Sciatic nerve (tissue), 2 donors: ENCODE measurements around the gene SDK1. TPM values are rescaled to one million over a fixed set of nuclear protein-coding genes. Genes with fewer than 3 reads are reported as not detected.

Experiments used
- ATAC-seq: fragments of 200-7000 bp; cut with Tn5 transposase; one replicate; pipeline ENCODE4 v1.9.1; 2020; ENCODE audit warnings: mild to moderate bottlenecking, moderate library complexity
- DNase-seq: peaks from one replicate; pipeline ENCODE4 v3.0.0-alpha.2; 2020; ENCODE audit warnings: low spot score
- intact Hi-C: fragments of 100-400 bp; cut with DNase I; formaldehyde crosslinking; loops from one replicate; pipeline ENCODE4 v1.14.2; 2022
- total RNA-seq: library from RNA; stranded (reverse); fragmentation: NEBNext Ultra II Directional; extraction: Animal tissue kit (Norgen Biotek cat#: 25700); gene quantifications from one replicate; pipeline ENCODE4 v1.2.1, GENCODE V29; 2021
- donor health status: DM: no; HTN: no; CAD: no.
- donor health status: DM: no; HTN: no; CAD: no.

The SDK1 gene
- total RNA-seq, 1 donor from 2014 or later: 11.2 TPM

DNA sequence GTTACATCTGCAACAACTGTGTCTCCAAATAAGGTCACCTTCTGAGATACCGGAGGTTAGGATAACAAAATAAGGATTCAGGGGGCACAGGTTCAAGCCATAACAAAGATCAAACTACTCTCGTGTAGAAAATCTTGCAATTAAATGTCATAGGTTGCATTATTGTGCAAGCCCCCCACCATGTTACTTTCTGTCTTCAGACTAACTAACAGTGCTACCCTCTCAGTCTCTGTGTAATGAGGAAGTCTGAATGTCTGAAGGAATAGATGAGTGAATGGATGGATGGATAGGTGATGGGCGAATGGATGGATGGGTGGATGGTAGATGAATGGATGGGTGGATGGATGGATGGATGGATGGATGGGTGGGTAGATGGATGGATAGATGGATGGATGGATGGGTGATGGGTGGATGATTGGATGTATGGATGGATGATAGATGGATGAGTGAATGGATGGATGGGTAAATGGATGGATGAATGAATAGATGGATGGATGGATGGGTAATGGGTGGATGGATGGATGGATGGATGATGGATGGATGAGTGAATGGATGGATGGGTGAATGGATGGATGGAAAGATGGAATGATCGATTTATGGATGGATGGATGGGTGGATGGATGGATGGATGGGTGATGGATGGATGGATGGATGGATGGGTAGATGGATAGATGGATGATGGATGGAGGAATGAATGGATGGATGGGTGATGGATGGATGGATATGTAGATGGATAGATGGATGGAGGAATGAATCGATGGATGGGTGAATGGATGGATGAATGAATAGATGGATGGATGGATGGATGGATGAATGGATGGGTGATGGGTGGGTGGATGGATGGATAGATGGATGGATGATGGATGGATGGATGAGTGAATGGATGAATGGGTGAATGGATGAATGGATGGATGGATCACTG lies 823.8 kb downstream of the SDK1 start:
- ATAC-seq (no peak), DNase-seq (no peak)
- intact Hi-C loops: no loop called here

DNA sequence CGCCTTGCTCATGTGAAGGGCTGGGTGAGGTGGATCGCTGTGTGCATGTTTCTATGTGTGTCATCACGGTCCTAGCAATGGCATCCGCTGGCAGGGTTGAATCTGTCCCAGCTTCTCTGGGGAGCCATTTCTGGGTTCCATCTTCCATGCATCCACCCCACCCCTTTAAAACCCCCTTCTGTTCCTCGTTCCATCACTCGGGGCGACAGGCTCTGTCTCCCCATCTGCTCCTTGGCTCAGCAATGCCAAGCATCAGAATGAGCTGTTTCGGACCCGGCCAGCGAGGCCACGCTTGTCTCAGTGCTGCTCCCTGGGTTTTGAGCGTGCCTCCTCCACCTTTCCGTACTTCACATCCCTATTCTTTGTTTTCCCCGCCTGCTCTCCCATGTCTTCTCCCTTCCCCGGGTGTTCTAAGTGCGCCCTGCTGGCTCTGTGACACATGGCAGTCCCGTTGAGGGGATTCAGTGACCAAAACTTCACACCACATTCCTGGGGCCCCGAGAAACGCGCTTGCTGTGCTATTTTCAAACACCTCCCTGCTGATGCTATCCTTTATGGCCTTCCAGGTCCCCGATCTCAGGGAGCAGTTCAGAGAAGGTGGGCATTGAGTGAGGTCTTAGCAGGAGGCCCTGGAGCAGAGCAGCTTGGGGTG lies 827.0 kb downstream of the SDK1 start:
- DNase-seq (peak; percentile 25), ATAC-seq (no peak)
- intact Hi-C loops: no loop called here

DNA sequence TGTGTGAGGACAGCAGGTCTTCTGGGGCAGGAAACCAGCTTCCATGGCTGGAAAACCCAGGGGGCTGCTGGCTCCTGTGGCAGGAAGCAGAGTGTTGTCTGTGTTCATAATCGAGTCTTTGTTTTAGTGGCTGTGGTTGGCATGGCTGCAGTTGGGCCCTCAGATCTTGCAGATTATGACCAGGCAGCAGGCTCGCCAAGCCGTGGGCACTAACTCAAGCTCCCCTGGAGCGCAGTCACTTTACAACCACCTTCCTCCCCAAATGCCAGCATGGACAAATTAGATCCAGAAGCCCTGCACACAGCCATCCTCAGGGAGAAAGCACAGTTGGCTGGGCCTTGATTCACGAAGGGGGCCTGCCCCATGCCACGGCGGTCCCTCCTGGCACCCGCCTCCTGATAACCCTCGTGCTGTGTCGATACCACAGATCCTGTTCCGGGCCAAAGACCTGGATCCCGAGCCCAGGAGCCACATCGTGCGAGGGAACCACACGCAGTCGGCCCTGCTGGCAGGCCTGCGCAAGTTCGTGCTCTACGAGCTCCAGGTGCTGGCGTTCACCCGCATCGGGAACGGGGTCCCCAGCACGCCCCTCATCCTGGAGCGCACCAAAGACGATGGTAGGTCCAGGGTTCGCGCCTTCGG lies 828.5 kb downstream of the SDK1 start:
- DNase-seq: peak; percentile 49
- intact Hi-C loops: no loop called here

DNA sequence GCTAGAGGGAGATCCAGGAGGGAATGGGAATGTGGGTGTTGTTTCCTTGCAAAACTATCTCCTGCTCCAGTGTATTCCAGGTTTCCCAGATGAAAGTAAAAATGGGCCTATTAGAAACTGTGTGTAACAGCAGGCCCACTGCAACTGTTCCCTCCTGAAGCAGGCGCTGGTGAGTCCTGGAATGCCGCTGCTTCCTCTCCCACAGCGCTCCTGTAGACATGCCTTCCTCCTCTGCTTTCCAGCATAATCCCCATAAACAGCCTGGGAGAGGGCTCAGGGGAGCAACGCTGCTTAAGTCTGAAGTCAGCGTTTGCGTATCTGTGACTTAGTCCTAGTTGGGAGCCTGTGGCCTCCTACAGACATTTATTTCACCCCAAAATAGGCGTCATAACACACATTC lies 830.0 kb downstream of the SDK1 start:
- intact Hi-C loops: no loop called here
- DNase-seq (peak; percentile 23), ATAC-seq (no peak)

More for the DNA sequence above, 828.5 kb downstream of the SDK1 start:
- ATAC-seq: peak; percentile 58

DNA sequence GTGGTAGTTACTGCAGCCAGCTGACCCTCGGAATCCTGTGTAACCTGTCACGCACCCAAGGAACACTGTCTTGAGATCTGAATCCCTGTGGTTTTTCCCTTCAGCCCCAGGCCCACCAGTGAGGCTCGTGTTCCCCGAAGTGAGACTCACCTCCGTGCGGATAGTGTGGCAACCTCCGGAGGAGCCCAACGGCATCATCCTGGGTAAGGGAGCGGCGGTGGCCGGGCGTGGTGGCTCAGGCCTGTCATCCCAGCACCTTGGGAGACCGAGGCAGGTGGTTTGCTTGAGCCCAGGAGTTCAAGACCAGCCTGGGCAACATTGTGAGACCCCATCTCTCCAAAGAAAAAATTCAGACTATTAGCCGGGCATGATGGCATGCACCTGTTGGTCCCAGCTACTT lies 831.2 kb downstream of the SDK1 start:
- intact Hi-C loops: no loop called here
- no peak for DNase-seq
- no peak for ATAC-seq

DNA sequence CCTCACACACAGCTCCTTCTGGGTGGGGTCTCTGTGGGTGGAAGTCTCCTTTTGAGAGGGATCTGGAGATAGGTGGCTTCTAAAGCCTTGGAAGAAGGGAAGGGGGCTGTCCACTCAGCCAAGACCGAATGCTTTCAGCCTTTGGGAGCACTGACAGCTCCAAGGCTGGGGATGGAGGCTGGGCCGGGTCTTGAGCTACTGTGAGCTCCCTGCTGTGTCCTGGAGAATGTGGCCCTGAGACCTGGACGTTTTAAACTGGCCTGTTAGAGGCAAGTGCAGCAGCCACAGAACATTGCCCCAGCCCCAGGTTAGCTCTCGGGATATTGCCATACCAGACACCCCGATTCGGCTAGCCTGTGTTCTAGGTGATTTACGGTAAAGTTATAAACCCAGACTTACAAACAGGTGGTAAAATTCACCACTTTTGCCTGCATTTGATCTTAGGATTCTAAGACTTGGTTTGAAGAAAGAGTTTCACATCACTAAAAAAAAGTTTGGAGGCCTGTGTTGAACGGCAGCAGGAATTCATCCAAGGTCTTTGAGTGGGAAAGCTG lies 832.5 kb downstream of the SDK1 start:
- peak; percentile 41 for DNase-seq
- intact Hi-C loops: no loop called here
- no peak for ATAC-seq

DNA sequence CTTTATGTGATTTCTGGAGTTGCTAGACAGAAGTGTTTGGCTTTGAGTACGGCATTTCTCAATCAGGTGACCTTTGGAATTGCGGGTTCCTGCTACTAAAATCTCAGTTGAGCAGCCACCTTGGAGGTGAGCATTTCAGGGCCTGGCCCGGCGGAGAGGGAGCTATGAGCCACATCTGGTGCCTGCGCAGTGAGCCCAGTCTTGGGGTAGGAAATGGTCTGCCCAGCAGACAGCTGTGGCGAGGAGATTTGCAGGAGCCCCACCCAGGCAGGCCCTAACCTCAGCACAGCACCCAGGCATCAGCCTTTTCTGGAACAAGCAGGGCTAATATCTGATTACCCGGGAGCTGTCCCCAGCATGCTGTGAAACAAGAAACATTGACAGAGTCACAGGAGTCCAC lies 833.2 kb downstream of the SDK1 start:
- DNase-seq: peak; percentile 12
- ATAC-seq: no peak

DNA sequence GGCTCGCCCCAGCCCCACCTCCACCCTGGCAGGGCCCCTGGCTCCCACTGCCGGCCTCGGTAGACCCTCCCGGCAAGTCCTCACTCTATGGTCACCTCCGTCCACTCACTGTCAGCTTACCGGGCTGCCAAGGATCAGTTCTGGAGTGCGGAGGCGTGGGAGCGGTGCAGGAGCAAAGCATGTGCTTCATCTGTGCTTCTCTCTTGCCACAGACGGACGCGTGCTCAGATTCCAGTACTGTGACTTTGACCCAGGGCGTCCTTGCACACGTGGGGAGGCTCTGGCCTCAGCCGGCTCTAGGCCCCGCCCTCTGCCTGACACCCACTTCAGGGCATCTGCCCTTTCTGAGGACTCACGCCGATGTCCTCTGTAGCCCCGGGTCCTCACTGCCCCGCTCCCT lies 833.6 kb downstream of the SDK1 start:
- DNase-seq (peak; percentile 42), ATAC-seq (peak; percentile 24)
- intact Hi-C loops: no loop called here

More for the DNA sequence above, 833.2 kb downstream of the SDK1 start:
- intact Hi-C loops: no loop called here

DNA sequence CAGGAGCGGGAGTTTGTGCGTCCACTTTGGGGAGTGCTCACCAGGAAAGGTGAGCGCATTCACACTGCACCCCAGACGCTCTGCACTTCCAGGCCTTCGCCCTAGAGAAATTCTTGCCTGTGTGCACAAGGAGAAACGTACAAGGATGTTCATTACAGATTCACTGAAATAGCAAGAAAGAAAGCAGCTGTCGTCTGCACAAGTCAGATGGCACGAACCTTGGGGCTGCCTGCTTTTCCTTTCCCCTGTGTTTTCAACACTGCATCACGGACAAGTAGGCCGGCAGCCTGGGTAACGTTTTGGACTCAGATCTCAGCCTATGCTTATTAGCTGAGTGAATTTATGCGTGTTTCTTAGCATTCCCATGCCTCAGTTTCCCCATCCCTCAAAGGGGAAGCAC lies 834.2 kb downstream of the SDK1 start:
- intact Hi-C loops: no loop called here
- no peak for ATAC-seq
- no peak for DNase-seq

DNA sequence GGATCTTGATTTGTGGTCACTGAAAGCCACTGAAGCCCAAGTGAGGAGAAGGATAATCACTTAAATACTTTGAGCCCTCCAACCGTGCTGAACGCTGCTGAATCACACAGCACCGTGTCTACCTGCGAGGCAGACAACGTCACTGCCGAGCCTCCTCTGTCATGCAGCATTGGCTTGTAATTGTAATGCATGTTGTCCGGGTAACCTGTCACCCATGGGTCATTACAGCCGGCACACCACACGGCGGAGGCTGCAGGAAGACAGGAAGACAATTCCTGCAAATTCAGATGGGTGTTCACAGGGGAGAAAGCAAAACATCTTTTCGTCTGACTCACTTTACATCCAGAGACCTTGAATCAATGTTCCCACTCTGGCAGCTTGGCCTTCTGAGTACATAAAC lies 835.0 kb downstream of the SDK1 start:
- DNase-seq (no peak), ATAC-seq (no peak)
- intact Hi-C loops: no loop called here

DNA sequence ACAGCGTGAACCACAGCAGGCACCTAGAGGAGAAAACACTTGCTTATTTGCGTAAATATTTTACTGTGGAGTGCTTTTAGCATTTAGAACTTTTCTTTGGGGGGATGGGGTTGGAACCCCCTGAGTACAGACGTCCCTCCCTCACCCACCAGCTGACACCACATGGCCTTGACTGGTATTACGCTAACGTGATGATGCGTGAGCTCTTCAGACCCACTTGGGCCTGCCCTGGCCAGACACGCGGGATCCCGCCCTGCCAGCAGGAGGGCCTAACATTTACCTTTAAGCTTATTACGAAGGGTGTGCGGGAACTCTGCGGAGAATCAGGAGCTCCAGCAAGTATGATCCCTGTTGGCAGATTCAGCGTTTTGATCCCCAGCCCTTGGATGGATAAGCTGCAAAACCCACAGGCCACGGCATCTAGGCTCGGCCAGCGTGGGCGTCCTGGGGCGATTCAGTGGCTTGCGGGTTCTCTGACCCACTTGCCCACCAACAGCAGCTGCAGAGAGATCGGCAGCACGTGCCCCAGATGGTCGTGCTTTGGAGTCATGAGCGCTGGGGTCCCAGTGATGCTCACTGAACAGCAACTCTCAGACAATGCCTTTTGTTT lies 835.6 kb downstream of the SDK1 start:
- intact Hi-C loops: no loop called here
- ATAC-seq (no peak), DNase-seq (peak; percentile 38)

DNA sequence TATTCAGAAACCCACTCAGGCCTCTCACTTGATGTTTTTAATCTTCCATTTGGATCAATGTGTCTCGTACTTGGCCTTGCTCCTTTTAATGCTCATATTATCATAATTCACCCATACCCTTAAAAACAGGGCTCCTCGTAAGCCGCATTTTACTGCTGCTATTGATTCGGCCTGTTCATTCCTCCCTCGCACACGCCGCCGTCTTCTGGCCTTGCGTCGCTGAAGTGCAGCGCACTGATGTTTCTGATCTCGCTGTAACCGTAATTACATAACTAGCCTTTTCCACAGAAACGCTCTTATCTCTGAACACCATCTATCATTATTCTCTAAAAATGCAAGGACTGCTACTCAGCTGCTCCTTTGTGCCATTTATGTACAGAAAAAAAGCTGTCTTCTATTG lies 836.5 kb downstream of the SDK1 start:
- ATAC-seq (no peak), DNase-seq (no peak)
- intact Hi-C loops: no loop called here

DNA sequence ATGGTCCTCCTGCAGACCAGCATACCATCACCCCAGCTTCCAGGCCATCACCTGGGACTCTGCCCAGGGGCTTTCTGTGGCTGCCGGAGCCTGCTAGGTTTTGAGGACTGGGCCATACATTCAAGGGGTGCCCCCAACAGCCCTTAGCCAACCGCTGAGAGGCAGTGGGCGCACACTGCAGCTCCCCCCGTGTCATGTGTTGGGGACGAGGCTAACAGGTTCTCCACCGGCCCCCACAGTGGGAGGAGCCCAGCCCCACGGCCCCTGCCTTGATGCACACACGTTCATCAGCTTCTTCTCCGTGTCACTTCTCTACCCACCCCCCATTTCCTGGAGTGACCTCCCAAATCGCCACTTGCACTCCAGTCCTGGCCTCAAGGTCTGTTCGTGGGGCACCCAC lies 837.8 kb downstream of the SDK1 start:
- intact Hi-C loops: no loop called here
- peak; percentile 34 for DNase-seq

DNA sequence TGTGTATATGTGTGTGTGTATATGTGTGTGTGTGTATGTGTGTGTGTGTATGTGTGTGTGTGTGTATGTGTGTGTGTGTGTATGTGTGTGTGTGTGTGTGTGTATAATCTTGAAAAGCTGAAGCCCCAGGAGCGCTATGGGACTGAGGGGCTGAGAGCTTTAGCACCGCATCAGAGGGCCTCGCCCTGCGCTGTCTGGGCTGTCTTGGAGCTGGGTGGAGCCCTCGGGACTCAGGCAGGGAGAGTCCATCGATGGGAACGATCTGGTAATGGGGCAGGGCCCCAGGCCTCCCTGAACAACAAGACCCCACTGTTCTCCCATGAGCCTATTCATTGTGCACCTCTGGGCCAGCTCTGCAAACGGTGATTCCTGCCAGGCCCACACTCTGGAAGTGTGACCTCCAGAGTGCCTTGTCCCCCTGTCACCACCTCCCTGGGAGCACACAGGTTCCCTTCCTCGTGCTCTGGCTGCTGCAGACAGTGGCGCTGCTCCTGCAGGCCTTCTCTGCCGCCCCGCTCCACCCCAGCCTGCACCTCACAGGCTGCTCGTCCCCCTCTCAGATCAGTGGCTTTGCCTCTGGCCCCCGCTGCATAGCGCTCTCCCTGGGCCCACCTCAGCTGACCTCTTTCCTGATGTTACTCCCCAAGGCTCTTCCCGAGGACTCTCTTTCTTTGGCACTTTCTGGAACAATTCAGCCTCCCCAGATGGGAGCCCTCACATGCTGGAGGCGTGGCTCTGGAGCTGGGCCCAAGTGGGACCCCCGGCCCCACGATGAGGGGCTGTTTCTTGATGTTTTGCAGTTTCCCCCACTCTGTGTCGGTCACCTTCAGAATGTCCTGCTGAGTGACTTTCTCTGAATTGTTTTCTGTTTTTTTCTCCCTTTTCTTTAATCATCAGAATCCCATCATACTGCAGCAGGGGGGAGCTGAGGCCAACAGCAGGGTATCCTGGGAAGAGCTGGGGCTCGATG lies 838.9 kb downstream of the SDK1 start:
- intact Hi-C loops: no loop called here
- DNase-seq: peak; percentile 35

More for the DNA sequence above, 837.8 kb downstream of the SDK1 start:
- ATAC-seq: no peak

DNA sequence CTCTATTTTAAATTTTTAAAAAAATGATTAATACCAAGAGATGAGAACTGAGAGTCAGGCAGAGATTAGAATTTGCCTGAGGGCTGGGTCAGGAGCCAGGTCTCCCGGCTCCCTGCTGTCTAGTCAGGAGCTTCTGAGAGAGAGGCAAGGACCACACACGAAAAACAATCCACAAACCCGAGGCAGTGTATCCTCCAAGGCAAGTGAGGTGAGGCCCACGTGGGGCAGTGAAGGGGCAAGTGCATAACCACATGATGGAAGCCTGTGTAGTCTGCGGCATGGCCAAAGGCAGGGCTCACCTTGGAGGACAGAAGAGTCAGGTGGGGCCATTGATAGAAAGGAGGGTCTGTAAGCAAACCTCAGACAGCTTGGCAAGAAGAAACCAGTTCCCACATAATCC lies 839.9 kb downstream of the SDK1 start:
- DNase-seq (peak; percentile 23), ATAC-seq (no peak)
- intact Hi-C loops: no loop called here

More for the DNA sequence above, 838.9 kb downstream of the SDK1 start:
- no peak for ATAC-seq

DNA sequence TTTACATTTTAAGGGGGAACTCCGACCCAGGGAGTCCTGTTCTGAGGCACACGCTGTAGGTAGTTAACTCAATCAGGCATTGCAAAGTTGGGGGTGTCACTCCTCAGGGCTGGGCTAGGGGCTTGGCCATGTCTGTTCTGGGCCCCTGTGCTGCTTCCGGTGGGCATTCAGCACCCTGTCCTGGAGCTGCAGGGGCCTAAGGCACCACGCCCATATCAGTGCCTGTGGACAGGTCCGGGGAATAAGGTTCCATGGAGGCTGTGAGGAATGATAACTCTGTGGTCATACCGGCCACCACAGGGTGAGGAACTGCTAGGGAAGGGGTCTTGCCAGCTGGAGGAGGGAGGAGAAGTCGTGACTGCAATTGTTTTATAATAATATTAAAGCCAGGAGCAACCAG lies 842.0 kb downstream of the SDK1 start:
- DNase-seq: no peak
- ATAC-seq: no peak
- intact Hi-C loops: no loop called here

DNA sequence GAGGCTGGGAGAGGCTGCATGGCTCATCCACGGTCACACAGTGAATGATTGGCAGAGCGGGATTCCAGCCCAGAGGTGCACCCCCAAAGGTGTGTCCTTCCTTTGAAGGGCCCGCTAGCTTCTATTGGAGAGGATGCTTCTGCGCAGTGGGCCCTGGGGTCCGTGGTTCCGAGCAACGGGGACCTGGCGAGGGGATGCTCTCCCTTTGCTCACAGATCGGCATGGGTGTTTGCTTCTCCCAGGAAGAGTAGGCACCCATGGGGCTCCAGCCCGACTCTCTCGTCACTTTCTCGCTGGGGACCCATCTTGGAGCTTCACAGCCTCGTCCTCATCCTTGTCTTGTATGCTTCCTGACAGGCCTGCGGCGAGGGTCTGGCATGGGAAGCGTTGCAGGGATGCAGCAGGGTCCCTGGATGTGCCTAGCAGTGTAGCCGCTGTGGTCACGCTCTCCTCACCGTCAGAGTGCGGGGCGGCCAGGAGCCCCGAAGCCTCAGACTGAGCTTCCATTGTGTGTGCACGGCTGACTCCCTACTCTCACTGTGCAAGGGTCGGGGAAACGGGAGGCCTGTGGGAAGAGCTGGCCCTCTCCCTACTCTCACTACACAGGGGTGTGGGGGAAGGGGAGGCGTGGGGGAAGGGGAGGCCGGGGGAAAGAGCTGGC lies 842.6 kb downstream of the SDK1 start:
- ATAC-seq (peak; percentile 11), DNase-seq (peak; percentile 51)
- intact Hi-C loops: no loop called here
